GM18508 (cell line): ENCODE data around the gene TMOD3.
"Not testable (repeated sequence)": the region's sequence is repeated elsewhere in the genome, so short reads cannot be mapped to it uniquely, and the experiment has no call there.

Experiments
- ATAC-seq: cut with Tn5 transposase; IDR thresholded peaks from one replicate; pipeline ENCODE4 v1.9.1; 2021; ENCODE audit warnings: moderate number of reproducible peaks; ENCODE audit not compliant: insufficient read depth, unreplicated experiment

Gene TMOD3

GRCh38 chr15:51861557-51862359 is 32.3 kb downstream of the TMOD3 start:
- no peak for ATAC-seq

GRCh38 chr15:51863131-51863530 is 33.7 kb downstream of the TMOD3 start:
- ATAC-seq, result no peak

- ATAC-seq, result no peak
Measured at GRCh38 chr15:51864408-51865056, 35.1 kb downstream of the TMOD3 start.

- ATAC-seq, result no peak
Measured at GRCh38 chr15:51865317-51865716, 35.9 kb downstream of the TMOD3 start.

- ATAC-seq, result no peak
Measured at GRCh38 chr15:51866161-51866560, 36.7 kb downstream of the TMOD3 start.

GRCh38 chr15:51866751-51867150 is 37.3 kb downstream of the TMOD3 start:
- no peak for ATAC-seq

GRCh38 chr15:51869060-51869421 is 39.6 kb downstream of the TMOD3 start:
- no peak for ATAC-seq

GRCh38 chr15:51870774-51871173 is 41.3 kb downstream of the TMOD3 start:
- no peak for ATAC-seq

GRCh38 chr15:51874751-51875644 is 45.5 kb downstream of the TMOD3 start:
- no peak for ATAC-seq

GRCh38 chr15:51876169-51876568 is 46.7 kb downstream of the TMOD3 start:
- ATAC-seq, result no peak

- no peak for ATAC-seq
Measured at GRCh38 chr15:51878446-51879386, 49.3 kb downstream of the TMOD3 start.

- no peak for ATAC-seq
Measured at GRCh38 chr15:51879555-51879954, 50.1 kb downstream of the TMOD3 start.

GRCh38 chr15:51883271-51883837 is 53.9 kb downstream of the TMOD3 start:
- no peak for ATAC-seq

GRCh38 chr15:51884041-51884440 is 54.6 kb downstream of the TMOD3 start:
- ATAC-seq, result no peak

GRCh38 chr15:51884517-51885236 is 55.2 kb downstream of the TMOD3 start:
- no peak for ATAC-seq

- ATAC-seq, result not testable (repeated sequence)
Measured at GRCh38 chr15:51885758-51886157, 56.3 kb downstream of the TMOD3 start.

- ATAC-seq, result no peak
Measured at GRCh38 chr15:51887887-51888592, 58.6 kb downstream of the TMOD3 start.

- ATAC-seq, result no peak
Measured at GRCh38 chr15:51888593-51889195, 59.2 kb downstream of the TMOD3 start.
